Endothelial cell of umbilical vein (primary cell): ENCODE data around the gene ULK4.

Source experiments
- CTCF ChIP-seq, 2 donors: IDR thresholded peaks; 1 replicate in 1 of 2; 2 replicates in 1 of 2; pipeline ENCODE4 v1.5.1; 2011; ENCODE audit warnings: low read length in 2 of 2, mild to moderate bottlenecking in 2 of 2, moderate library complexity in 2 of 2, control low read depth in 1 of 2, inconsistent platforms in 1 of 2, low read depth in 1 of 2; ENCODE audit not compliant: insufficient read depth in 1 of 2; ENCODE audit errors: extremely low read depth in 1 of 2
- EZH2 ChIP-seq: IDR thresholded peaks from 2 replicates; pipeline ENCODE4 v1.6.1; 2012; ENCODE audit warnings: borderline replicate concordance, low read depth, mild to moderate bottlenecking, moderate library complexity, low read length, inconsistent platforms; ENCODE audit not compliant: severe bottlenecking
- GATA2 ChIP-seq: IDR thresholded peaks from 2 replicates; pipeline ENCODE4 v1.7.0; 2011; ENCODE audit warnings: low read depth, mild to moderate bottlenecking, moderate library complexity, mixed read lengths, low read length; ENCODE audit not compliant: insufficient read length, insufficient read depth
- JUN ChIP-seq: IDR thresholded peaks from 2 replicates; pipeline ENCODE4 v1.6.1; 2011; ENCODE audit warnings: borderline replicate concordance, low read depth; ENCODE audit not compliant: insufficient read length, insufficient read depth
- MAX ChIP-seq: IDR thresholded peaks from 2 replicates; pipeline ENCODE4 v1.6.1; 2011; ENCODE audit not compliant: insufficient read depth, insufficient read length
- MYC ChIP-seq: IDR thresholded peaks from one replicate; pipeline ENCODE4 v1.6.1; 2011; ENCODE audit warnings: mild to moderate bottlenecking, low read depth, low read length
- POLR2A ChIP-seq: IDR thresholded peaks from 2 replicates; pipeline ENCODE4 v1.6.1; 2012; ENCODE audit warnings: low read depth, mild to moderate bottlenecking, control low read depth, low read length
- POLR2AphosphoS5 ChIP-seq: IDR thresholded peaks from 2 replicates; pipeline ENCODE4 v1.6.1; 2012; ENCODE audit warnings: low read depth, mild to moderate bottlenecking, control low read depth, low read length, moderate library complexity; ENCODE audit not compliant: insufficient read depth

- TF ChIP-seq JUN: no peak
- no peak for TF ChIP-seq CTCF (IDR thresholded peaks at IDR 0.05; ENCODE audit: extremely low read depth in 1 of 2, insufficient read depth in 1 of 2, low read depth in 1 of 2, low read length in 2 of 2)
- TF ChIP-seq POLR2A: no peak
- no peak for TF ChIP-seq POLR2AphosphoS5
- no peak for TF ChIP-seq MAX
- no peak for TF ChIP-seq EZH2
- TF ChIP-seq GATA2: no peak
- TF ChIP-seq MYC: no peak
These were observed 29.5 kb upstream of the ULK4 start for GRCh38 chr3:41991437-41991836.
